Sigmoid colon (tissue), 3 donors: ENCODE results near the gene ATP6V1C2.

Experiments used
- CTCF ChIP-seq, 4 experiments: fragments of 450-650 bp in 3 of 4; fragments of 200-600 bp in 1 of 4; IDR thresholded peaks; one replicate each; pipeline ENCODE4 v1.5.1; 2016 to 2019; ENCODE audit warnings: antibody characterized with exemption in 4 of 4, mild to moderate bottlenecking in 3 of 4, moderate library complexity in 2 of 4
- POLR2A ChIP-seq, 2 donors: fragments of 450-650 bp; IDR thresholded peaks; one replicate each; pipeline ENCODE4 v1.6.1; 2016; ENCODE audit warnings: antibody characterized with exemption in 2 of 2, mild to moderate bottlenecking in 2 of 2, moderate library complexity in 2 of 2

- TF ChIP-seq CTCF (IDR thresholded peaks at IDR 0.05), result no peak
- no peak for TF ChIP-seq POLR2A (IDR thresholded peaks at IDR 0.05)
Measured at GRCh38 chr2:10795508-10796046, 74.1 kb downstream of the ATP6V1C2 start.
